ENCODE results near the gene MAT2A.
"Not testable (repeated sequence)": the region's sequence is repeated elsewhere in the genome, so short reads cannot be mapped to it uniquely, and the experiment has no call there.

The MAT2A gene

GRCh38 chr2:85524336-85524908 lies 14.5 kb upstream of the MAT2A start:
- no peak for DNase-seq (ENCODE audit: low read depth in 2 of 2)

- no peak for DNase-seq (ENCODE audit: low read depth in 2 of 2)
Measured at GRCh38 chr2:85525029-85525428, 13.9 kb upstream of the MAT2A start.

- DNase-seq (ENCODE audit: low read depth in 2 of 2): no peak
Measured at GRCh38 chr2:85525567-85525966, 13.4 kb upstream of the MAT2A start.

DNA sequence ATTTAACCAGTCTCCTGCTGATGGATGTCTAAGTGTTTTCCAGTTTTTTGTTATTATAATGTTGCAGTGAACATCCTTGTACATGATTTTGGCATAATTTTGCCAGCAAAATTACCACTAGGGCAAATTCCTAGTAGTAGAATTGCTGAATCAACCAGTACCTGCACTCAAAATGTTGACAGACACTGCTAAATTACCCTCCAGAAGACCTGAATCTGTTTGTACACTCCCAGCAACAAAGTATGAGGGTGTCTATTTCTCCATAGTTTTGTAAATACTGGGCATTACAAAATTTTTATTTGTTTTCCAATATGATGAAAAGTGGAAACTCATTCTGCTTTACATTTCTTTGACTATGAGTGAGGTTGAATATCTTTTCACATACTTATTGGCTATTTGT lies 11.2 kb upstream of the MAT2A start:
- no peak for DNase-seq (ENCODE audit: low read depth in 2 of 2)

DNA sequence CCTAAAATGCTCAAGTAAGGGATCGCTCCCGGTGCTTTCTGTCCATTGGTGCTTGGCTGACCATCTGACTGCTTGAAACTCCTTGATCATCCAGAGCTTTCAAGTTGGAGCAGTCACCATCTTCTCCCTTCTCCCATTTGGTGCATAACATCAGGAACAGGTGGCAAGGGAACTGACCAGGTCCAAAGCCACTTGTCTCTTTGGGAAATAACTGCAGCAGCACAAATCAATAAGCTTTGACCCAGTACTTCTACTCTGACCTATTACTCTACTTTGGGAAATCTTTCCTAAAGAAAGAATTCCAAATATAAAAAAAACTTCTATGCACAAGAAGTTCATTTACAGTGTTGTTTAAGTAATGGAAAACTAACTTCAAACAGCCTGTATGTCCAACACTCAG lies 10.6 kb upstream of the MAT2A start:
- DNase-seq (ENCODE audit: low read depth in 2 of 2): no peak

DNA sequence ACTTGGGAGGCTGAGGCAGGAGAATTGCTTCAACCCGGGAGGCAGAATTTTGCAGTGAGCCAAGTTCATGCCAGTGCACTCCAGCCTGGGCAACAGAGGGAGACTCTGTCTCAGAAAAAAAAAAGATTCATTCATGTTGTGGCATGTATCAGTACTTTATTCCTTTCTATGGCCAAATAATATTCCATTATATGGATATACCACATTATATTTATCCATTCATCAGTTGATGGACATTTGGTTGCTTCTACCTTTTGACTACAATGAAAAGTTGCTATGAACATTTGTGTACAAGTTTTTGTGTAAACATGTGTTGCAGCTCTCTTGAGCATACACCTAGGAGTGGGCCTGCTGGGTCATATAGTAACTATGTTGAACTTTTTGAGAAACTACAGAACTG lies 9.2 kb upstream of the MAT2A start:
- DNase-seq (ENCODE audit: low read depth in 2 of 2): no peak

- DNase-seq (ENCODE audit: low read depth in 2 of 2): no peak
Measured at GRCh38 chr2:85531589-85531988, 7.4 kb upstream of the MAT2A start.

DNA sequence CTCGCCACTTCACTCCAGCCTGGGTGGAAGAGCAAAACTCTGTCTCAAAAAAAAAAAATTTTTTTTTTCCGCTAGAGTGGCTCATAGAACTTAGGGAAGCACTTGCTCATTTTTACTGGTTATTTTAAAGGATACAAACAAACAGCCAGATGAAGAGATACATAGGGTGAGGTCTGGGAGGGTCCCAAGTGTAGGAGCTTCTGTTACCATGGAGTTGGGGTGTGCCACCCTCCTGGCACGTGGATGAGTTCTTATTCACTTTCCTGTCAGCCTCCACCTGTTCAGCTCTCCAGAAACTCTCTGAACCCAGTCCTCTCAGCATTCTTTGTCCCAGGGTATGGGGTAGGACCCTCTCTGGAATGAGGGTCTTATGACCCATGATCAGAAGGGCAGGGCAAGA lies 4.9 kb upstream of the MAT2A start:
- no peak for DNase-seq (ENCODE audit: low read depth in 2 of 2)

GRCh38 chr2:85534881-85535280 lies 4.1 kb upstream of the MAT2A start:
- no peak for DNase-seq (ENCODE audit: low read depth in 2 of 2)

DNA sequence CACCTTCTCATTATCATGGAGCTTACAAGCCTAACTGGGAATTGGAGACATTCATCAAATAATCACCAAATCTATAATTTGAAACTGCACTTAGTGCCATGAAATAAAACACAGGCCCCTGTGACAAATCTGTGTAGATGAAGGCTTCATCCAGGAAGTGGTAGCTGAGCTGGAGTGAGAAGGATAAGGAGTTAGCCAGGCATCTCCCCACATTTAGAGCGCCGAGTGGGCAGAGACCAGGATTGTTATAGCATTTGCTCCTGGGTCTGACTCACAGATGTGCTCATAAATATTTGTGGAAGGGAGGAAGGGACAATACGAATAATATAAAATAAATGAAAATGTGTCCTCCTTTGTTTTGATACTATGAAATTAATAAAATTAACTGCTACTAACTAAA lies 2.5 kb upstream of the MAT2A start:
- DNase-seq (ENCODE audit: low read depth in 2 of 2): no peak

DNA sequence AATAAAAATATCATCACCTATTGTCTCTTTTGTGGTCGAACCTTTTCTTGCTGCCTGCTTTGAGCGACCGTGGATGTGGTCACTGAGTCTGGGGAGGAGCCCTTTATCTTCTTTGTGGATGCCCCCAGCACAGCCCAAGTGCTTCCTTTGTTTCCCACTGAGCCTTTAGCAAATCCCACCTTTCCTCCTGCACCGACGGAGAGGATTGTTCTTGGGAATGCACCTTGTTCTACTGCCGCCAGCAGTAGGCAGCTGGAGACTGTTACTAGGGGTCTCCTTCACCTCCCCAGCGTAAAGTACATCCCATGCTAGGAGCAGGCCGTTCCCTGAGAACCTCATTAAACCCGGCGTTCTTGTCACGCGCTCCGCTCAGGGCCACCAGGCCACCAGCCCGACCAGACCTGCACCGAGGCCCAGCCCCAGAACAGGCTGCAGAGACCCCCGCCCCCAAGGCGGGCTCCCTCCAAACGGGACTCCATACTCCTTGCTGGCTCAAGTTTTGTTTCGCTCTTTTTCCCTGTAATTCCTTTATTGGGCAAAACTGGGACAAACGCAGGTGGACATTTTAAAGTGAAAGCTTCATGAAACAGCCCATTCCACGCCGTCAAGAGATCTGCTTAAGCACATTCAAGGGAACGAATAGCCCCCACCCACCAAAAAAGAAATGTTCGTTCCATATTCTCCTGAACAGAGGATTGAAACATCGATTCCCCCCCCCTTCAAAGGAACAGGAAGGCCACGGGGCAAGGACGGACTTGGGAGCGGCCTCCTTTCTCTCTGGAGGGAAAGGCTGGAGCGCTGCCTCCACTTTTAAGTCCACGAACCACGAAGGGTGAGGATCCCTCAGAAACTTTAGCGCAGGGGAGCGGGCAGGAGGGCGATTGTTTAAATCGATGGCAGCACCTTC lies 1.1 kb upstream of the MAT2A start:
- no peak for DNase-seq (ENCODE audit: low read depth in 2 of 2)

GRCh38 chr2:85539361-85540132 lies 579 bp downstream of the MAT2A start:
- DNase-seq (ENCODE audit: low read depth in 2 of 2): peak; percentile 55 to 58

DNA sequence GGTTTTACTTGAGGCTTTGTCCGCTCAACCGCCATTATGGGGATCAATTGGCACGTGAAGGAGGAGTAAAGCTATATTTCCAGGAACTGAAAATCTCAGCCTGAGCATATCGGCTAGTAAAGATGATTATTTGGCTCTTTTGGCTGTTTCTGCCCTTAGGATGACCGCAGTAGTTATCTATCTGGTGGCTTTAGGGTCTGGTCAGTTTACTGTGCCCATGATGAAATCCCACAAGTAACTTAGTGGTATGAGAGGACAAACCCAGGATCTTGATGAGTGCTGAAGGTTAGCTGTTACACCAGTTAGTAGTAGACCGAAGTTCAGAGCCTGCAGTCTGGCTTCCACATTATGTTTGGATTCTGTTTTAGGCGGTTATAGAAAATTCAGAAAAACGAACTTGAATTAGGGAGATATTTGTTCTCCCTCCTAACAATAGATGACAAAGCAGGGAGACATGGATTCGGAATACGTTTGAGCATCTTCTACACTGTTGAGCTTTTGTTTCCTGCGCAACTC lies 1.2 kb downstream of the MAT2A start:
- no peak for DNase-seq (ENCODE audit: low read depth in 2 of 2)

GRCh38 chr2:85541262-85541661 lies 2.3 kb downstream of the MAT2A start:
- DNase-seq (ENCODE audit: low read depth in 2 of 2): no peak

GRCh38 chr2:85541753-85542457 lies 2.9 kb downstream of the MAT2A start:
- no peak for DNase-seq (ENCODE audit: low read depth in 2 of 2)

DNA sequence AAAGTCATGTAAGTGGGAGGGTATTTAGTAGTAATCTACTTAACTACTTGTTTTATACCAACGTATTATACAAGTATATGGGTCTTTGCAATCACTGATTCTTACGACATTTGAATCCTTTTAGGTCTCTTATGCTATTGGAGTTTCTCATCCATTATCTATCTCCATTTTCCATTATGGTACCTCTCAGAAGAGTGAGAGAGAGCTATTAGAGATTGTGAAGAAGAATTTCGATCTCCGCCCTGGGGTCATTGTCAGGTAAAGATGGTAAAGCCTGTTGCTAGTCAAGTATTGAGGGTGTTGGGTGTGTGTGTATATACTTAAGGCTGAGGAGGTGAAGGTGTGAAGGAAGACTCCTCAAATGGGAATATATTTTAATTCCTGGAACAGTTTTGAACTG lies 3.8 kb downstream of the MAT2A start:
- no peak for DNase-seq (ENCODE audit: low read depth in 2 of 2)

GRCh38 chr2:85544254-85544691 lies 5.3 kb downstream of the MAT2A start:
- DNase-seq (ENCODE audit: low read depth in 2 of 2): not testable (repeated sequence)

GRCh38 chr2:85544915-85545779 lies 6.2 kb downstream of the MAT2A start:
- DNase-seq (ENCODE audit: low read depth in 2 of 2): not testable (repeated sequence)

- no peak for DNase-seq (ENCODE audit: low read depth in 2 of 2)
Measured at GRCh38 chr2:85545780-85546240, 6.8 kb downstream of the MAT2A start.

GRCh38 chr2:85547089-85547858 lies 8.3 kb downstream of the MAT2A start:
- no peak for DNase-seq (ENCODE audit: low read depth in 2 of 2)

All from activated CD4-positive, alpha-beta T cell treated with anti-CD3 and anti-CD28 coated beads for 24 hours (primary cell).